GM23248 (cell line): ENCODE data around the gene SPDYE1.
"Not testable (repeated sequence)": the region's sequence is repeated elsewhere in the genome, so short reads cannot be mapped to it uniquely, and the experiment has no call there.

Experiments used
- EZH2 ChIP-seq: fragments of 200-600 bp; sonication (generic); IDR thresholded peaks from 2 replicates; pipeline ENCODE4 v1.6.1; 2018; ENCODE audit warnings: antibody characterized with exemption, mild to moderate bottlenecking; ENCODE audit not compliant: insufficient read depth, poor library complexity, severe bottlenecking
- EZH2phosphoT487 ChIP-seq: fragments of 200-600 bp; sonication (generic); IDR thresholded peaks from 2 replicates; pipeline ENCODE4 v1.6.1; 2018; ENCODE audit warnings: antibody characterized with exemption, moderate library complexity, mild to moderate bottlenecking, low read depth; ENCODE audit not compliant: insufficient read depth

- TF ChIP-seq EZH2, EZH2phosphoT487: not testable (repeated sequence)
These were observed 34.3 kb downstream of the SPDYE1 start for GRCh38 chr7:44032031-44032430.
